Endothelial cell of umbilical vein (primary cell): ENCODE data around the gene LRRC52. TPM values are rescaled to one million over a fixed set of nuclear protein-coding genes. Genes with fewer than 3 reads are reported as not detected.

ENCODE experiments used
- BruUV-seq: library from RNA; stranded (reverse); fragments of 400-500 nt; replicated peaks from 2 replicates; lab custom pipeline; 2021; lab: Mats Ljungman, UMichigan
- CTCF ChIA-PET: fragments of 300-600, 350-600 bp; sonication (Branson Sonifier 250); formaldehyde crosslinking; loops from one replicate; lab custom pipeline; 2021; ENCODE audit warnings: antibody characterized with exemption, inconsistent platforms; lab: Charles Lee
- POLR2A ChIA-PET: fragments of 300-600, 350-600 bp; sonication (Branson Sonifier 250); formaldehyde crosslinking; loops from one replicate; lab custom pipeline; 2021; ENCODE audit warnings: antibody characterized with exemption, inconsistent platforms; lab: Charles Lee
- DNase-seq: peaks from one replicate; pipeline ENCODE4 v3.0.0-alpha.2; 2011; ENCODE audit warnings: low read depth, low spot score
- FAIRE-seq: peaks from 2 replicates; lab custom pipeline; 2011; peaks lifted over from hg19 to GRCh38; lab: Jason Lieb, UNC
- H2AFZ ChIP-seq: 2 replicates; pipeline ENCODE4 v1.6.0; 2012; ENCODE audit warnings: low read depth, low read length, control low read depth, inconsistent platforms
- H3K27ac ChIP-seq: 2 replicates; pipeline ENCODE4 v1.5.1; 2011; ENCODE audit warnings: low read depth, mild to moderate bottlenecking, control low read depth, low read length, moderate library complexity; ENCODE audit not compliant: insufficient read depth
- H3K27me3 ChIP-seq, 2 experiments: 2 replicates each; pipeline versions ENCODE4 v1.6.0 to v1.6.1; 2011; ENCODE audit warnings: low read length in 2 of 2, mixed read lengths in 1 of 2; ENCODE audit not compliant: control insufficient read depth in 2 of 2, insufficient read depth in 2 of 2
- H3K36me3 ChIP-seq, 2 experiments: 2 replicates in 1 of 2; 3 replicates in 1 of 2; pipeline ENCODE4 v1.5.1; 2011; ENCODE audit warnings: low read length in 2 of 2, mild to moderate bottlenecking in 1 of 2, moderate library complexity in 1 of 2; ENCODE audit not compliant: control insufficient read depth in 2 of 2, insufficient read depth in 2 of 2; ENCODE audit errors: extremely low read depth in 1 of 2
- H3K4me1 ChIP-seq: 3 replicates; pipeline ENCODE4 v1.5.1; 2011; ENCODE audit warnings: mild to moderate bottlenecking, low read length; ENCODE audit not compliant: control insufficient read depth, insufficient read depth; ENCODE audit errors: extremely low read depth
- H3K4me2 ChIP-seq: 2 replicates; pipeline ENCODE4 v1.6.1; 2011; ENCODE audit warnings: low read length, control low read depth, mixed read lengths; ENCODE audit not compliant: insufficient read depth
- H3K4me3 ChIP-seq, 3 experiments: fragments of 200-600 bp in 1 of 3; sonication (generic), shearing (Covaris generic) in 1 of 3; replicated peaks in 1 of 3; 2 replicates each; pipeline ENCODE4 v1.5.1; 2011 to 2016; ENCODE audit warnings: control low read depth in 3 of 3, low read length in 3 of 3, mild to moderate bottlenecking in 2 of 3, inconsistent platforms in 1 of 3, low read depth in 1 of 3, moderate library complexity in 1 of 3; ENCODE audit not compliant: insufficient read depth in 1 of 3
- H3K79me2 ChIP-seq: 2 replicates; pipeline ENCODE4 v1.6.0; 2012; ENCODE audit warnings: low read length, inconsistent platforms; ENCODE audit not compliant: control insufficient read depth, insufficient read depth
- H3K9ac ChIP-seq: replicated peaks from 2 replicates; pipeline ENCODE3; 2011; ENCODE audit warnings: low read length, control low read depth; ENCODE audit not compliant: insufficient read depth; ENCODE audit errors: extremely low read depth
- H3K9me1 ChIP-seq: replicated peaks from 3 replicates; pipeline ENCODE4 v1.6.0; 2011; ENCODE audit warnings: mild to moderate bottlenecking, low read length; ENCODE audit not compliant: control insufficient read depth, insufficient read depth; ENCODE audit errors: extremely low read depth
- H3K9me3 ChIP-seq: replicated peaks from 2 replicates; pipeline ENCODE4 v1.5.1; 2012; ENCODE audit warnings: low read length, inconsistent platforms; ENCODE audit not compliant: control insufficient read depth, insufficient read depth
- H4K20me1 ChIP-seq: replicated peaks from 2 replicates; pipeline ENCODE3; 2011; ENCODE audit warnings: mild to moderate bottlenecking, low read length; ENCODE audit not compliant: control insufficient read depth, insufficient read depth; ENCODE audit errors: extremely low read depth
- EZH2 ChIP-seq: IDR thresholded peaks from 2 replicates; pipeline ENCODE4 v1.6.1; 2012; ENCODE audit warnings: borderline replicate concordance, low read depth, mild to moderate bottlenecking, moderate library complexity, low read length, inconsistent platforms; ENCODE audit not compliant: severe bottlenecking
- FOS ChIP-seq: IDR thresholded peaks from 2 replicates; pipeline ENCODE4 v1.6.1; 2011; ENCODE audit warnings: mild to moderate bottlenecking, low read length, moderate library complexity, borderline replicate concordance; ENCODE audit not compliant: insufficient read depth
- GATA2 ChIP-seq: IDR thresholded peaks from 2 replicates; pipeline ENCODE4 v1.7.0; 2011; ENCODE audit warnings: low read depth, mild to moderate bottlenecking, moderate library complexity, mixed read lengths, low read length; ENCODE audit not compliant: insufficient read length, insufficient read depth
- JUN ChIP-seq: IDR thresholded peaks from 2 replicates; pipeline ENCODE4 v1.6.1; 2011; ENCODE audit warnings: borderline replicate concordance, low read depth; ENCODE audit not compliant: insufficient read length, insufficient read depth
- MAX ChIP-seq: IDR thresholded peaks from 2 replicates; pipeline ENCODE4 v1.6.1; 2011; ENCODE audit not compliant: insufficient read depth, insufficient read length
- MYC ChIP-seq: IDR thresholded peaks from one replicate; pipeline ENCODE4 v1.6.1; 2011; ENCODE audit warnings: mild to moderate bottlenecking, low read depth, low read length
- POLR2A ChIP-seq: IDR thresholded peaks from 2 replicates; pipeline ENCODE4 v1.6.1; 2012; ENCODE audit warnings: low read depth, mild to moderate bottlenecking, control low read depth, low read length
- POLR2AphosphoS5 ChIP-seq: IDR thresholded peaks from 2 replicates; pipeline ENCODE4 v1.6.1; 2012; ENCODE audit warnings: low read depth, mild to moderate bottlenecking, control low read depth, low read length, moderate library complexity; ENCODE audit not compliant: insufficient read depth
- dilution Hi-C: fragments of 300-500 bp; cut with MboI; formaldehyde crosslinking; loops from one replicate; pipeline ENCODE4 v1.15.0; 2019; ENCODE audit warnings: low sequenced_read_pairs; ENCODE audit not compliant: extremely low pct_ligation_motif_present
- intact Hi-C: fragments of 100-400 bp; cut with micrococcal nuclease; formaldehyde crosslinking; loops from one replicate; pipeline ENCODE4 v1.10.0; 2022
- polyA plus RNA-seq, 4 experiments: library from polyadenylated mRNA; depleted of rRNA in 3 of 4; stranded (reverse) in 3 of 4; unstranded in 1 of 4; fragments of >200 nt; gene quantifications; 2 replicates each; pipeline versions ENCODE4 v1.2.1 to v1.2.3, GENCODE V29; 2011 to 2012; ENCODE audit warnings: missing spikeins in 1 of 4
- total RNA-seq: library from RNA; stranded (reverse); gene quantifications from 2 replicates; pipeline ENCODE4 v1.2.3, GENCODE V29; 2021
- TF ChIP-seq, protein P1 (sequence below), 2 donors: IDR thresholded peaks; 1 replicate in 1 of 2; 2 replicates in 1 of 2; pipeline ENCODE4 v1.5.1; 2011; ENCODE audit warnings: low read length in 2 of 2, mild to moderate bottlenecking in 2 of 2, moderate library complexity in 2 of 2, control low read depth in 1 of 2, inconsistent platforms in 1 of 2, low read depth in 1 of 2; ENCODE audit not compliant: insufficient read depth in 1 of 2; ENCODE audit errors: extremely low read depth in 1 of 2

The LRRC52 gene
- total and polyA plus RNA-seq, 2 donors (not counting 3 experiments of a cell fraction or from before 2014, with no cell fraction given), result not detected

GRCh38 chr1:165570078-165570477, 26.3 kb downstream of the LRRC52 start:
- intact Hi-C loops (no loop called here), dilution Hi-C loops (no loop called here)
- FAIRE-seq (no peak), DNase-seq (no peak)
- no peak for TF ChIP-seq POLR2AphosphoS5
- no peak for TF ChIP-seq POLR2A
- no peak for TF ChIP-seq FOS
- no peak for TF ChIP-seq EZH2
- TF ChIP-seq, protein P1, sequence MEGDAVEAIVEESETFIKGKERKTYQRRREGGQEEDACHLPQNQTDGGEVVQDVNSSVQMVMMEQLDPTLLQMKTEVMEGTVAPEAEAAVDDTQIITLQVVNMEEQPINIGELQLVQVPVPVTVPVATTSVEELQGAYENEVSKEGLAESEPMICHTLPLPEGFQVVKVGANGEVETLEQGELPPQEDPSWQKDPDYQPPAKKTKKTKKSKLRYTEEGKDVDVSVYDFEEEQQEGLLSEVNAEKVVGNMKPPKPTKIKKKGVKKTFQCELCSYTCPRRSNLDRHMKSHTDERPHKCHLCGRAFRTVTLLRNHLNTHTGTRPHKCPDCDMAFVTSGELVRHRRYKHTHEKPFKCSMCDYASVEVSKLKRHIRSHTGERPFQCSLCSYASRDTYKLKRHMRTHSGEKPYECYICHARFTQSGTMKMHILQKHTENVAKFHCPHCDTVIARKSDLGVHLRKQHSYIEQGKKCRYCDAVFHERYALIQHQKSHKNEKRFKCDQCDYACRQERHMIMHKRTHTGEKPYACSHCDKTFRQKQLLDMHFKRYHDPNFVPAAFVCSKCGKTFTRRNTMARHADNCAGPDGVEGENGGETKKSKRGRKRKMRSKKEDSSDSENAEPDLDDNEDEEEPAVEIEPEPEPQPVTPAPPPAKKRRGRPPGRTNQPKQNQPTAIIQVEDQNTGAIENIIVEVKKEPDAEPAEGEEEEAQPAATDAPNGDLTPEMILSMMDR (IDR thresholded peaks at IDR 0.05; ENCODE audit: extremely low read depth in 1 of 2, insufficient read depth in 1 of 2, low read depth in 1 of 2, low read length in 2 of 2), result no peak
- no peak for TF ChIP-seq MAX
- H4K20me1 ChIP-seq, result no peaks in the 10 kb centered on the region
- H3K27me3 ChIP-seq, result peaks cover 0 to 2% of the 10 kb centered on the region in 2 experiments
- no peaks in the 10 kb centered on the region for H3K36me3 ChIP-seq
- H3K4me3 ChIP-seq, result no peak overlapping the region
- no peak overlapping the region for H3K27ac ChIP-seq
- H3K9me1 ChIP-seq, result no peaks in the 10 kb centered on the region
- POLR2A ChIA-PET, result no interaction called here
- H3K9me3 ChIP-seq, result no peaks in the 10 kb centered on the region
- BruUV-seq, result no TSS peak
- H3K4me1 ChIP-seq, result no peaks in the 10 kb centered on the region
- H3K9ac ChIP-seq, result no peak overlapping the region
- CTCF ChIA-PET, result no interaction called here
- no peaks in the 10 kb centered on the region for H3K79me2 ChIP-seq
- no peak overlapping the region for H3K4me2 ChIP-seq
- no peak overlapping the region for H2AFZ ChIP-seq

DNA sequence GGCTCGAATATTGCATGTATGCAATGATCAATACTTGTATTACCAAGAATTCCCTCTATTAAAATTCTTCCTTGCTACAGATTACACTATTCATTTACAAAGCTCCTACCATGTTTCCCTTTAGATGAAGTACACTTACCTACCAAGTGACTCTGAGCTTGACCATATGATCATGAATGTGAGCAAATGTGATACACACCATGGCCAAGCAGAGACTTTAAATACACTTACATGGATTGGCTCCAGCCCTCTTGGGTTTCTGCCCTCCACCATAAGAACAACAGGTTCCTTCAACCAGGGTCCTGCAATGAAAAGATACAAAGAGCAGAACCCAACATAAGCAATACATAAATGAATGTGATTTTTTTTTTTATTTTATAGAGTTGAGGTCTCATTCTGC, 30.0 kb downstream of the LRRC52 start:
- FAIRE-seq (no peak), DNase-seq (no peak)
- ChIA-PET POLR2A (no interaction called here), CTCF (interaction anchor here (1.2 kb wide), 1 partner anchor 206 kb away, joined by 3 read pairs; no protein-coding TSS in a partner anchor)
- H3K4me2 ChIP-seq, result no peak overlapping the region
- TF ChIP-seq JUN, result no peak
- no peak for TF ChIP-seq EZH2
- TF ChIP-seq MAX, result no peak
- TF ChIP-seq GATA2, result no peak
- TF ChIP-seq POLR2AphosphoS5, result no peak
- TF ChIP-seq MYC, result no peak
- TF ChIP-seq FOS, result no peak
- no peak for TF ChIP-seq POLR2A
- TF ChIP-seq, protein P1 (IDR thresholded peaks at IDR 0.05; ENCODE audit: extremely low read depth in 1 of 2, insufficient read depth in 1 of 2, low read depth in 1 of 2, low read length in 2 of 2), result no peak
- H3K36me3 ChIP-seq, result no peaks in the 10 kb centered on the region
- no peaks in the 10 kb centered on the region for H3K4me1 ChIP-seq
- intact Hi-C loops (no loop called here), dilution Hi-C loops (no loop called here)
- no peak overlapping the region for H2AFZ ChIP-seq
- H3K27me3 ChIP-seq, result peaks cover 0 to 2% of the 10 kb centered on the region in 2 experiments
- H3K79me2 ChIP-seq, result no peaks in the 10 kb centered on the region
- H3K9me3 ChIP-seq, result no peaks in the 10 kb centered on the region
- no peak overlapping the region for H3K27ac ChIP-seq
- no peaks in the 10 kb centered on the region for H4K20me1 ChIP-seq
- H3K4me3 ChIP-seq, result no peak overlapping the region
- no TSS peak for BruUV-seq
- no peak overlapping the region for H3K9ac ChIP-seq
- no peaks in the 10 kb centered on the region for H3K9me1 ChIP-seq
